Left lung (tissue), 10 donors: ENCODE results near the gene ZCCHC8. TPM values are rescaled to one million over a fixed set of nuclear protein-coding genes. Genes with fewer than 3 reads are reported as not detected.

Experiments
- ATAC-seq: fragments of 200-7000 bp; cut with Tn5 transposase; one replicate; pipeline ENCODE4 v1.9.1; 2020; ENCODE audit warnings: moderate library complexity
- DNase-seq, 4 donors: peaks; one replicate each; pipeline ENCODE4 v3.0.0-alpha.2; 2013 to 2020
- H3K27ac ChIP-seq, 2 donors: fragments of 200-600 bp; sonication (generic) in 1 of 2; one replicate each; pipeline versions ENCODE4 v1.5.0 to v1.8.0; 2020 to 2021
- H3K27me3 ChIP-seq, 2 donors: fragments of 200-600 bp; sonication (generic) in 1 of 2; one replicate each; pipeline versions ENCODE4 v1.5.0 to v1.8.0; 2020 to 2021
- H3K36me3 ChIP-seq, 2 donors: fragments of 200-600 bp; sonication (generic) in 1 of 2; one replicate each; pipeline versions ENCODE4 v1.5.0 to v1.8.0; 2020 to 2021
- H3K4me1 ChIP-seq, 2 donors: fragments of 200-600 bp; one replicate each; pipeline ENCODE4 v1.8.0; 2021
- H3K4me3 ChIP-seq, 2 donors: fragments of 200-600 bp; sonication (generic) in 1 of 2; one replicate each; pipeline versions ENCODE4 v1.5.0 to v1.8.0; 2020 to 2021; ENCODE audit warnings: mild to moderate bottlenecking in 1 of 2
- H3K9me3 ChIP-seq, 2 donors: fragments of 200-600 bp; sonication (generic) in 1 of 2; one replicate each; pipeline versions ENCODE4 v1.5.0 to v1.8.0; 2020 to 2021
- intact Hi-C, 2 donors: fragments of 100-400 bp; cut with DNase I; formaldehyde crosslinking; loops; one replicate each; pipeline versions ENCODE4 v1.11.2 to v1.14.2; 2022
- polyA plus RNA-seq, 6 donors: library from polyadenylated mRNA; unstranded; fragments of 120-200 nt; gene quantifications; one replicate each; pipeline ENCODE4 v1.2.1, GENCODE V29; 2013; ENCODE audit not compliant: insufficient read length in 6 of 6
- total RNA-seq, 2 donors: library from RNA; stranded (reverse); fragmentation: NEBNext Ultra II Directional; extraction: Animal tissue kit (Norgen Biotek cat#: 25700); gene quantifications; one replicate each; pipeline ENCODE4 v1.2.1, GENCODE V29; 2021
- TF ChIP-seq, protein P1 (sequence below), 2 donors: fragments of 200-600 bp; sonication (generic) in 1 of 2; IDR thresholded peaks; one replicate each; pipeline versions ENCODE4 v1.5.0 to v1.8.0; 2021; ENCODE audit warnings: antibody characterized with exemption in 2 of 2
- donor health status: DM: no; HTN: yes; CAD: no.
- donor health status: DM: no; HTN: no; CAD: no.

The ZCCHC8 gene
- total and polyA plus RNA-seq, 8 donors = 18.1 to 59.0 (median 48.0) TPM

GRCh38 chr12:122458105-122459035 lies 42.4 kb downstream of the ZCCHC8 start:
- no peak for ATAC-seq
- Histone ChIP-seq H3K27ac (no peak overlapping the region), H3K27me3 (no peaks in the 10 kb centered on the region), H3K4me1 (peaks cover 0 to 5% of the 10 kb centered on the region in 2 donors), H3K4me3 (no peak overlapping the region), H3K9me3 (no peaks in the 10 kb centered on the region), H3K36me3 (no peaks in the 10 kb centered on the region)
- intact Hi-C loops = no loop called here
- DNase-seq = no peak
- TF ChIP-seq, protein P1, sequence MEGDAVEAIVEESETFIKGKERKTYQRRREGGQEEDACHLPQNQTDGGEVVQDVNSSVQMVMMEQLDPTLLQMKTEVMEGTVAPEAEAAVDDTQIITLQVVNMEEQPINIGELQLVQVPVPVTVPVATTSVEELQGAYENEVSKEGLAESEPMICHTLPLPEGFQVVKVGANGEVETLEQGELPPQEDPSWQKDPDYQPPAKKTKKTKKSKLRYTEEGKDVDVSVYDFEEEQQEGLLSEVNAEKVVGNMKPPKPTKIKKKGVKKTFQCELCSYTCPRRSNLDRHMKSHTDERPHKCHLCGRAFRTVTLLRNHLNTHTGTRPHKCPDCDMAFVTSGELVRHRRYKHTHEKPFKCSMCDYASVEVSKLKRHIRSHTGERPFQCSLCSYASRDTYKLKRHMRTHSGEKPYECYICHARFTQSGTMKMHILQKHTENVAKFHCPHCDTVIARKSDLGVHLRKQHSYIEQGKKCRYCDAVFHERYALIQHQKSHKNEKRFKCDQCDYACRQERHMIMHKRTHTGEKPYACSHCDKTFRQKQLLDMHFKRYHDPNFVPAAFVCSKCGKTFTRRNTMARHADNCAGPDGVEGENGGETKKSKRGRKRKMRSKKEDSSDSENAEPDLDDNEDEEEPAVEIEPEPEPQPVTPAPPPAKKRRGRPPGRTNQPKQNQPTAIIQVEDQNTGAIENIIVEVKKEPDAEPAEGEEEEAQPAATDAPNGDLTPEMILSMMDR (IDR thresholded peaks at IDR 0.05) = no peak

DNA sequence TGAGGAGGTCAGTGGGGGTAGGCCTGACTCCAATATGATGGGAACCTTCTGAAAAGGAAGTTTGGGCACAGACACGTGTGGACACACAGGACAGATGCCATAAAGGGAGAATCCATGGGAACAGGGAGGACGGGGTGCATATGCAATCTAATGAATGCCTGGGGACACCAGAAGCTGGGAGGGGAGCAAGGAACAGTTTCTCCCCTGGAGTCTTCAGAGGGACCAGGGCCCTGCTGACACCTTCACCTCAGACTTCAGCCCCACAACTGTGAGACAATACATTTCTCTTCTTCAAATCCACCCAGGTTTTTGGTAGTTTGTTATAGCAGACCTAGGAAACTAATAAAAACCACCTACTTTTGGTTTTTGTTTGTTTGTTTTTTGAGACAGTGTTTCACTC lies 43.1 kb downstream of the ZCCHC8 start:
- no peaks in the 10 kb centered on the region for H3K27me3 ChIP-seq
- H3K4me3 ChIP-seq = no peak overlapping the region
- H3K9me3 ChIP-seq = no peaks in the 10 kb centered on the region
- intact Hi-C loops = no loop called here
- no peaks in the 10 kb centered on the region for H3K36me3 ChIP-seq
- TF ChIP-seq, protein P1 (IDR thresholded peaks at IDR 0.05) = no peak
- no peak for DNase-seq
- no peak overlapping the region for H3K27ac ChIP-seq
- H3K4me1 ChIP-seq = peaks cover 0 to 5% of the 10 kb centered on the region in 2 donors
- ATAC-seq = no peak

- H3K4me1 ChIP-seq = peaks cover 0 to 5% of the 10 kb centered on the region in 2 donors
- no peaks in the 10 kb centered on the region for H3K36me3 ChIP-seq
- TF ChIP-seq, protein P1 (IDR thresholded peaks at IDR 0.05) = no peak
- DNase-seq (no peak), ATAC-seq (no peak)
- H3K9me3 ChIP-seq = no peaks in the 10 kb centered on the region
- H3K27ac ChIP-seq = no peak overlapping the region
- no peak overlapping the region for H3K4me3 ChIP-seq
- no peaks in the 10 kb centered on the region for H3K27me3 ChIP-seq
- intact Hi-C loops = no loop called here
Observed at GRCh38 chr12:122454739-122455138, 46.0 kb downstream of the ZCCHC8 start.

- intact Hi-C loops = no loop called here
- Histone ChIP-seq H3K36me3 (no peaks in the 10 kb centered on the region), H3K27ac (no peak overlapping the region), H3K27me3 (no peaks in the 10 kb centered on the region), H3K4me1 (peaks cover 0 to 5% of the 10 kb centered on the region in 2 donors), H3K4me3 (no peak overlapping the region), H3K9me3 (no peaks in the 10 kb centered on the region)
- TF ChIP-seq, protein P1 (IDR thresholded peaks at IDR 0.05) = no peak
- DNase-seq (no peak), ATAC-seq (no peak)
Observed at GRCh38 chr12:122454250-122454721, 46.4 kb downstream of the ZCCHC8 start.

DNA sequence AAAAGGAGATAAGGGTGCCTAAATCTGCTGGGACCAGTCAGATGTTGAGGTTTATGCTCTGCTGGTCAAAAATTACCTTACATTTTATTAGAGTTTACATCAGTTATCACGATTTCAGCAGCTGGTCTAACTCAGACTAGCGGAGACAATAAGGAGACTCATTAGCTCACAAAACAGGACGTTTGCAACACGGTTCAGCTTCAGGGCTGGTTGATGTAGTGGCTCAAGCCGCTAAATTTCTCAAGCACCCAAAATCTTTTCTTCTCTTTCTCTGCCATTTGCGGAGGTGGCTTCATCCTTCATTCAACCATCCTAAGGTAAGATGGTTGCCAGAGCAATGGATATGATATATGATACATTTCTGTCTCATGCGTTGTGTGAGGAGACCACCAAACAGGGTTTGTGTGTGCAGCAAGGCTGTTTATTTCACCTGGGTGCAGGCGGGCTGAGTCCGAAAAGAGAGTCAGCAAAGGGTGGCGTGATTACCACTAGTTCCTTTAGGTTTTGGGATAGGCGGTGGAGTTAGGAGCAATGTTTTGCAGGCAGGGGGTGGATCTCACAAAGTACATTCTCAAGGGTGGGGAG lies 47.9 kb downstream of the ZCCHC8 start:
- H3K36me3 ChIP-seq = no peaks in the 10 kb centered on the region
- H3K27me3 ChIP-seq = no peaks in the 10 kb centered on the region
- ATAC-seq (no peak), DNase-seq (no peak)
- no peak overlapping the region for H3K27ac ChIP-seq
- intact Hi-C loops = no loop called here
- no peak overlapping the region for H3K4me3 ChIP-seq
- TF ChIP-seq, protein P1 (IDR thresholded peaks at IDR 0.05) = no peak
- H3K9me3 ChIP-seq = no peaks in the 10 kb centered on the region
- H3K4me1 ChIP-seq = peaks cover 0 to 5% of the 10 kb centered on the region in 2 donors
